ENCODE results near the gene ARSI. TPM values are rescaled to one million over a fixed set of nuclear protein-coding genes. Genes with fewer than 3 reads are reported as not detected.

Gene ARSI
- total RNA-seq, 2 experiments from 2014 or later = not detected

GRCh38 chr5:150254363-150254762 is 48.3 kb downstream of the ARSI start:
- no TSS peak for BruUV-seq (replicated peaks)
- no peak for TF ChIP-seq EZH2phosphoT487 (IDR thresholded peaks at IDR 0.05; ENCODE audit: borderline replicate concordance, low read depth, low read length)
- no peak for TF ChIP-seq CTCF (conservative IDR thresholded peaks at IDR 0.05; ENCODE audit: low read length)
- H3K9me2 ChIP-seq (ENCODE audit: insufficient read depth, low read length) = no peaks in the 10 kb centered on the region
- H3K27ac ChIP-seq (ENCODE audit: low read depth, low read length, poor library complexity, severe bottlenecking) = no peak overlapping the region
- ChIA-PET POLR2A (no interaction called here), CTCF (ENCODE audit: unreplicated experiment) (no interaction called here)
- no peak overlapping the region for H3K4me2 ChIP-seq (ENCODE audit: low read length)
- intact Hi-C loops (cut with micrococcal nuclease; ENCODE audit: unreplicated experiment) = no loop called here
- DNase-seq (ENCODE audit: low spot score) = no peak
- no peaks in the 10 kb centered on the region for H3K36me3 ChIP-seq (ENCODE audit: insufficient read depth, low read length)
- no peaks in the 10 kb centered on the region for H3K4me1 ChIP-seq (ENCODE audit: insufficient read depth, low read length, poor library complexity, severe bottlenecking)
- no peak overlapping the region for H2AFZ ChIP-seq (ENCODE audit: low read length)
- no peak overlapping the region for H3K4me3 ChIP-seq (ENCODE audit: low read depth, low read length, poor library complexity, severe bottlenecking)
- no peaks in the 10 kb centered on the region for H3K9me3 ChIP-seq (ENCODE audit: low read length)
- H3K79me2 ChIP-seq (ENCODE audit: insufficient read depth, low read depth, low read length) = no peaks in the 10 kb centered on the region
- no peaks in the 10 kb centered on the region for H4K20me1 ChIP-seq (ENCODE audit: insufficient read depth, low read length)

GRCh38 chr5:150253416-150254208 is 49.1 kb downstream of the ARSI start:
- no peaks in the 10 kb centered on the region for H3K9me2 ChIP-seq (ENCODE audit: insufficient read depth, low read length)
- no peak overlapping the region for H3K27ac ChIP-seq (ENCODE audit: low read depth, low read length, poor library complexity, severe bottlenecking)
- TF ChIP-seq EZH2phosphoT487 (IDR thresholded peaks at IDR 0.05; ENCODE audit: borderline replicate concordance, low read depth, low read length) (no peak), CTCF (conservative IDR thresholded peaks at IDR 0.05; ENCODE audit: low read length) (no peak)
- DNase-seq (ENCODE audit: low spot score) = no peak
- H3K9me3 ChIP-seq (ENCODE audit: low read length) = no peaks in the 10 kb centered on the region
- no peaks in the 10 kb centered on the region for H4K20me1 ChIP-seq (ENCODE audit: insufficient read depth, low read length)
- H3K79me2 ChIP-seq (ENCODE audit: insufficient read depth, low read depth, low read length) = no peaks in the 10 kb centered on the region
- no peak overlapping the region for H3K4me3 ChIP-seq (ENCODE audit: low read depth, low read length, poor library complexity, severe bottlenecking)
- POLR2A ChIA-PET = no interaction called here
- CTCF ChIA-PET (ENCODE audit: unreplicated experiment) = no interaction called here
- H3K4me2 ChIP-seq (ENCODE audit: low read length) = no peak overlapping the region
- H3K4me1 ChIP-seq (ENCODE audit: insufficient read depth, low read length, poor library complexity, severe bottlenecking) = no peaks in the 10 kb centered on the region
- intact Hi-C loops (cut with micrococcal nuclease; ENCODE audit: unreplicated experiment) = no loop called here
- H3K36me3 ChIP-seq (ENCODE audit: insufficient read depth, low read length) = no peaks in the 10 kb centered on the region
- no TSS peak for BruUV-seq (replicated peaks)
- no peak overlapping the region for H2AFZ ChIP-seq (ENCODE audit: low read length)

- Histone ChIP-seq H2AFZ (ENCODE audit: low read length) (no peak overlapping the region), H3K9me2 (ENCODE audit: insufficient read depth, low read length) (no peaks in the 10 kb centered on the region), H3K4me3 (ENCODE audit: low read depth, low read length, poor library complexity, severe bottlenecking) (no peak overlapping the region), H3K4me2 (ENCODE audit: low read length) (no peak overlapping the region), H3K36me3 (ENCODE audit: insufficient read depth, low read length) (no peaks in the 10 kb centered on the region), H3K9me3 (ENCODE audit: low read length) (no peaks in the 10 kb centered on the region), H3K27ac (ENCODE audit: low read depth, low read length, poor library complexity, severe bottlenecking) (no peak overlapping the region), H4K20me1 (ENCODE audit: insufficient read depth, low read length) (no peaks in the 10 kb centered on the region), H3K4me1 (ENCODE audit: insufficient read depth, low read length, poor library complexity, severe bottlenecking) (no peaks in the 10 kb centered on the region), H3K79me2 (ENCODE audit: insufficient read depth, low read depth, low read length) (no peaks in the 10 kb centered on the region)
- ChIA-PET CTCF (ENCODE audit: unreplicated experiment) (no interaction called here), POLR2A (no interaction called here)
- DNase-seq (ENCODE audit: low spot score) = no peak
- intact Hi-C loops (cut with micrococcal nuclease; ENCODE audit: unreplicated experiment) = no loop called here
- TF ChIP-seq EZH2phosphoT487 (IDR thresholded peaks at IDR 0.05; ENCODE audit: borderline replicate concordance, low read depth, low read length) (no peak), CTCF (conservative IDR thresholded peaks at IDR 0.05; ENCODE audit: low read length) (no peak)
- BruUV-seq (replicated peaks) = no TSS peak
These were observed 50.2 kb downstream of the ARSI start for GRCh38 chr5:150252489-150252888.

All from OCI-LY7 (cell line).